Measurements from ENCODE around the gene MYL7.

DNA sequence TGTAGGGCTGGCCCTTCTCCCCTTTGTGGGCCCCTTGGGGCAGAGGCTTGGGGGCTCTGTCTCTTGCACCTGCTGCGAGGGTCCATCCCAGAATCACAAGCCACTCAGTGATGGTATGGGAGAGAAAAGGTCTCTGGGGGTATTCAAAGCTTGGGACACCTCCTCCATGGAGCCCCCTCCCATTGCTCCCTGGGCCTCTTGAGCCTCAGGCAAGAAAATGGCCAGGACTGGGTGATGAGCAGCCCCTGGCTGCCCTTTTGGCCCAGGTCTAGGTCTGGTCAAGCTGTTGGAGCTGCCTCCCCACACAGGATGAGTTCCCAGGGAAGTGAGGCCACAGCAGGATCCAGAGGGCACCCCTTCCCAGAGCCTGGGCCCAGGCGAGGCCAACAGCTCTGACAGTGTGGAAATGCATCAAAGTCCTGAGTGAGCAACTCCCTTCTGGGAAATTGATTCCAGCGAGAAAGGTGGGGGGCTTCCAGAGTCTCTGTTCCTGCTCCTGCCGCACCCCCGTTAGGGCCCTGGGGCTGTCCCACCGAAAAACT, 3.4 kb upstream of the MYL7 start:
- TF ChIP-seq POLR2A (IDR thresholded peaks at IDR 0.05): no peak
- TF ChIP-seq, protein P1, sequence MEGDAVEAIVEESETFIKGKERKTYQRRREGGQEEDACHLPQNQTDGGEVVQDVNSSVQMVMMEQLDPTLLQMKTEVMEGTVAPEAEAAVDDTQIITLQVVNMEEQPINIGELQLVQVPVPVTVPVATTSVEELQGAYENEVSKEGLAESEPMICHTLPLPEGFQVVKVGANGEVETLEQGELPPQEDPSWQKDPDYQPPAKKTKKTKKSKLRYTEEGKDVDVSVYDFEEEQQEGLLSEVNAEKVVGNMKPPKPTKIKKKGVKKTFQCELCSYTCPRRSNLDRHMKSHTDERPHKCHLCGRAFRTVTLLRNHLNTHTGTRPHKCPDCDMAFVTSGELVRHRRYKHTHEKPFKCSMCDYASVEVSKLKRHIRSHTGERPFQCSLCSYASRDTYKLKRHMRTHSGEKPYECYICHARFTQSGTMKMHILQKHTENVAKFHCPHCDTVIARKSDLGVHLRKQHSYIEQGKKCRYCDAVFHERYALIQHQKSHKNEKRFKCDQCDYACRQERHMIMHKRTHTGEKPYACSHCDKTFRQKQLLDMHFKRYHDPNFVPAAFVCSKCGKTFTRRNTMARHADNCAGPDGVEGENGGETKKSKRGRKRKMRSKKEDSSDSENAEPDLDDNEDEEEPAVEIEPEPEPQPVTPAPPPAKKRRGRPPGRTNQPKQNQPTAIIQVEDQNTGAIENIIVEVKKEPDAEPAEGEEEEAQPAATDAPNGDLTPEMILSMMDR (IDR thresholded peaks at IDR 0.05): no peak
